ENCODE measurements around the gene SND1. TPM values are rescaled to one million over a fixed set of nuclear protein-coding genes. Genes with fewer than 3 reads are reported as not detected.

The SND1 gene
- total RNA-seq, 1 experiment from 2014 or later = 274 TPM

GRCh38 chr7:128112018-128112780 lies 460.2 kb downstream of the SND1 start:
- DNase-seq = no peak
- Histone ChIP-seq H3K9me3 (no peaks in the 10 kb centered on the region), H3K4me3 (ENCODE audit: low read depth, low read length) (no peak overlapping the region), H3K27me3 (replicated peaks; ENCODE audit: control insufficient read depth, insufficient read depth, low read length) (no peaks in the 10 kb centered on the region; the same call in 1 of the 2 replicates), H3K4me1 (no peaks in the 10 kb centered on the region; the same call in 1 of the 2 replicates), H3K36me3 (ENCODE audit: control insufficient read depth, insufficient read depth, low read length) (no peaks in the 10 kb centered on the region)
- intact Hi-C loops (cut with micrococcal nuclease; ENCODE audit: unreplicated experiment) = no loop called here
- Mint-ChIP-seq H3K27me3 (ENCODE audit: insufficient read depth, unreplicated experiment) (peaks cover 11% of the 10 kb centered on the region), H3K36me3 (ENCODE audit: insufficient read depth, unreplicated experiment) (peaks cover under 1% of the 10 kb centered on the region), H3K27ac (ENCODE audit: unreplicated experiment) (no peak overlapping the region), H3K4me3 (ENCODE audit: unreplicated experiment) (no peak overlapping the region), H3K9me3 (ENCODE audit: unreplicated experiment) (no peaks in the 10 kb centered on the region), H3K4me1 (ENCODE audit: low read depth, unreplicated experiment) (peaks cover 6% of the 10 kb centered on the region)
- no peak for TF ChIP-seq CTCF (IDR thresholded peaks at IDR 0.05; ENCODE audit: insufficient read depth in 1 of 2, low read depth in 1 of 2, low read length in 1 of 2, severe bottlenecking in 1 of 2, unreplicated experiment in 1 of 2)
- no TSS peak for BruUV-seq (replicated peaks)
- ChIA-PET POLR2A (interaction anchor here (0.8 kb wide), 1 partner anchor 56 kb away, joined by 4 read pairs; no protein-coding TSS in a partner anchor), CTCF (no interaction called here)

GRCh38 chr7:128112781-128113221 lies 460.8 kb downstream of the SND1 start:
- no peak for DNase-seq
- peaks cover 11% of the 10 kb centered on the region for H3K27me3 Mint-ChIP-seq (ENCODE audit: insufficient read depth, unreplicated experiment)
- no peaks in the 10 kb centered on the region; the same call in 1 of the 2 replicates for H3K4me1 ChIP-seq
- no peak overlapping the region for H3K4me3 ChIP-seq (ENCODE audit: low read depth, low read length)
- H3K4me1 Mint-ChIP-seq (ENCODE audit: low read depth, unreplicated experiment) = peaks cover 6% of the 10 kb centered on the region
- H3K9me3 Mint-ChIP-seq (ENCODE audit: unreplicated experiment) = no peaks in the 10 kb centered on the region
- H3K27ac Mint-ChIP-seq (ENCODE audit: unreplicated experiment) = no peak overlapping the region
- intact Hi-C loops (cut with micrococcal nuclease; ENCODE audit: unreplicated experiment) = no loop called here
- H3K36me3 ChIP-seq (ENCODE audit: control insufficient read depth, insufficient read depth, low read length) = no peaks in the 10 kb centered on the region
- no peak for TF ChIP-seq CTCF (IDR thresholded peaks at IDR 0.05; ENCODE audit: insufficient read depth in 1 of 2, low read depth in 1 of 2, low read length in 1 of 2, severe bottlenecking in 1 of 2, unreplicated experiment in 1 of 2)
- H3K9me3 ChIP-seq = no peaks in the 10 kb centered on the region
- H3K27me3 ChIP-seq (replicated peaks; ENCODE audit: control insufficient read depth, insufficient read depth, low read length) = no peaks in the 10 kb centered on the region; the same call in 1 of the 2 replicates
- POLR2A ChIA-PET = no interaction called here
- CTCF ChIA-PET = no interaction called here
- H3K4me3 Mint-ChIP-seq (ENCODE audit: unreplicated experiment) = no peak overlapping the region
- no peaks in the 10 kb centered on the region for H3K36me3 Mint-ChIP-seq (ENCODE audit: insufficient read depth, unreplicated experiment)
- no TSS peak for BruUV-seq (replicated peaks)

- no peak for TF ChIP-seq CTCF (IDR thresholded peaks at IDR 0.05; ENCODE audit: insufficient read depth in 1 of 2, low read depth in 1 of 2, low read length in 1 of 2, severe bottlenecking in 1 of 2, unreplicated experiment in 1 of 2)
- no peaks in the 10 kb centered on the region for H3K36me3 ChIP-seq (ENCODE audit: control insufficient read depth, insufficient read depth, low read length)
- CTCF ChIA-PET = no interaction called here
- BruUV-seq (replicated peaks) = no TSS peak
- no peaks in the 10 kb centered on the region for H3K36me3 Mint-ChIP-seq (ENCODE audit: insufficient read depth, unreplicated experiment)
- peaks cover 11% of the 10 kb centered on the region for H3K27me3 Mint-ChIP-seq (ENCODE audit: insufficient read depth, unreplicated experiment)
- no peak overlapping the region for H3K4me3 ChIP-seq (ENCODE audit: low read depth, low read length)
- H3K9me3 Mint-ChIP-seq (ENCODE audit: unreplicated experiment) = no peaks in the 10 kb centered on the region
- H3K9me3 ChIP-seq = no peaks in the 10 kb centered on the region
- intact Hi-C loops (cut with micrococcal nuclease; ENCODE audit: unreplicated experiment) = no loop called here
- H3K4me3 Mint-ChIP-seq (ENCODE audit: unreplicated experiment) = no peak overlapping the region
- no peak overlapping the region for H3K27ac Mint-ChIP-seq (ENCODE audit: unreplicated experiment)
- no peak for DNase-seq
- POLR2A ChIA-PET = no interaction called here
- H3K27me3 ChIP-seq (replicated peaks; ENCODE audit: control insufficient read depth, insufficient read depth, low read length) = no peaks in the 10 kb centered on the region; the same call in 1 of the 2 replicates
- H3K4me1 Mint-ChIP-seq (ENCODE audit: low read depth, unreplicated experiment) = peaks cover 2% of the 10 kb centered on the region
- no peaks in the 10 kb centered on the region; the same call in 1 of the 2 replicates for H3K4me1 ChIP-seq
Observed at GRCh38 chr7:128113839-128114238, 461.8 kb downstream of the SND1 start.
